Measurements from ENCODE around the gene CLDND2.
"Not testable (repeated sequence)": the region's sequence is repeated elsewhere in the genome, so short reads cannot be mapped to it uniquely, and the experiment has no call there.

Gene CLDND2

DNA sequence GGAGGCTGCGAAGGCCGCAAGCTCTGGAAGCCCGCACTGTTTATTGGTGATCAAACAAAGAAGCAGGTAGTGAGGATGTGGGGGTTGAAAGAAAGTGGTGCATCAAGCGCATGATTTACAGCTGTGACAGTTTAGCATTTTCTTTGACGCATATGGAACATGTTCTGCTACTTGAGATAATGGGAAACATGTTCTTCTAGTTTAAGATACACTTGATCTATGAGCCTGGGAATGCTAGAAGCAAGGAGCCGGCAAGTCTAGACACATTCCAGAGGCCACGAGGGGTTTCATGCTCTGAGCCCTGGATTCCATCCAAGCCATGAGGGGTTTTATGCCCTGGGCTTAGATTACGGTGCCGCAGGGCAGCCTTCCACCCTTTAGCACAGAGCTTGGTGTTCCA, 28.6 kb upstream of the CLDND2 start:
- not testable (repeated sequence) for H3K27ac ChIP-seq (replicated peaks; ENCODE audit: low read length)
- no CpG with 5 or more reads among the region's 9 CpGs for WGBS, 2 donors (ENCODE audit: extremely low coverage in 2 of 2, insufficient read length in 2 of 2, insufficient replicate concordance in 1 of 2)
- H3K4me2 ChIP-seq (ENCODE audit: insufficient read depth, low read length, poor library complexity, severe bottlenecking): peak overlapping the region; percentile 3

DNA sequence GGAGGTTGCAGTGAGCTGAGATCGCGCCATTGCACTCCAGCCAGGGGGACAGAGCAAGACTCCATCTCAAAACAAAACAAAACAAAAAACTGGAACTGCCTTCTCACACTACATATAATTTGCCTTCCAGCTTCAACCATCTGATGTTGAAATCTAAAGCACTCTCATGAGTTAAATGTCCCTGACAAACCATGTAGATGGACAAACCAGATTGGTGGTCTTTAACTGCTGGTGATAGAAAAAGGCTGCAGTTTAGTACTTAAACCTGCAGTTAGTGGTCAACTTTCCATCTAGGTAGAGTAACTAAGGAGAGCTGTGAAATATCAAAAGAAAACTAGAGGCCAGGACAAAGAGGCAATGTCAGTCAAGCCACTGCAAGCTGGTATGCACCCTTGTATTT, 27.4 kb upstream of the CLDND2 start:
- H3K4me2 ChIP-seq (ENCODE audit: insufficient read depth, low read length, poor library complexity, severe bottlenecking): no peak overlapping the region
- no peak overlapping the region for H3K9ac ChIP-seq (ENCODE audit: low read depth, low read length, poor library complexity)
- H3K27ac ChIP-seq (replicated peaks; ENCODE audit: low read length): no peak overlapping the region
- no peaks in the 10 kb centered on the region for H3K9me3 ChIP-seq (replicated peaks in 1 of 2; ENCODE audit: control insufficient read depth in 2 of 2, insufficient read depth in 1 of 2, low read depth in 1 of 2, low read length in 2 of 2)
- no peak overlapping the region for H2AK5ac ChIP-seq (ENCODE audit: low read depth, low read length)
- H2BK12ac ChIP-seq (ENCODE audit: low read length): no peak overlapping the region
- WGBS, 2 donors (ENCODE audit: extremely low coverage in 2 of 2, insufficient read length in 2 of 2, insufficient replicate concordance in 1 of 2): no CpG with 5 or more reads among the region's 2 CpGs
- H3K4me3 ChIP-seq (ENCODE audit: low read length in 2 of 2): no peak overlapping the region
- no peak for DNase-seq (ENCODE audit: low spot score)
- H3K79me1 ChIP-seq (ENCODE audit: low read depth, low read length): no peaks in the 10 kb centered on the region
- no peak overlapping the region for H4K8ac ChIP-seq (ENCODE audit: low read depth, low read length)
- no peak overlapping the region for H2BK15ac ChIP-seq (ENCODE audit: low read length)
- H3K14ac ChIP-seq (ENCODE audit: low read length): no peak overlapping the region
- no peak overlapping the region for H2AFZ ChIP-seq (ENCODE audit: low read length)
- H2BK5ac ChIP-seq (ENCODE audit: low read length): no peak overlapping the region
- H3K18ac ChIP-seq (ENCODE audit: low read length): no peak overlapping the region
- no peak overlapping the region for H3K4ac ChIP-seq (ENCODE audit: low read length)
- H3K4me1 ChIP-seq (ENCODE audit: control insufficient read depth in 2 of 2, insufficient read depth in 1 of 2, low read depth in 1 of 2, low read length in 2 of 2): peaks cover 0 to 8% of the 10 kb centered on the region in 2 donors
- H4K91ac ChIP-seq (ENCODE audit: low read depth, low read length, poor library complexity): no peak overlapping the region
- H3K23ac ChIP-seq (ENCODE audit: low read depth, low read length, poor library complexity): no peak overlapping the region
- H2BK120ac ChIP-seq (ENCODE audit: low read depth, low read length): no peak overlapping the region
- peaks cover 0 to 8% of the 10 kb centered on the region in 2 donors for H3K36me3 ChIP-seq (replicated peaks in 1 of 2; ENCODE audit: control insufficient read depth in 2 of 2, insufficient read depth in 2 of 2, low read length in 2 of 2)
- H3K27me3 ChIP-seq (ENCODE audit: control insufficient read depth in 3 of 3, insufficient read depth in 3 of 3, low read depth in 1 of 3, low read length in 3 of 3): no peaks in the 10 kb centered on the region

More for the DNA sequence above, 28.6 kb upstream of the CLDND2 start:
- H3K18ac ChIP-seq (ENCODE audit: low read length); H4K91ac ChIP-seq (ENCODE audit: low read depth, low read length, poor library complexity); H3K27me3 ChIP-seq (ENCODE audit: control insufficient read depth in 3 of 3, insufficient read depth in 3 of 3, low read depth in 1 of 3, low read length in 3 of 3); H3K4me1 ChIP-seq (ENCODE audit: control insufficient read depth in 2 of 2, insufficient read depth in 1 of 2, low read depth in 1 of 2, low read length in 2 of 2); H2BK5ac ChIP-seq (ENCODE audit: low read length); H2BK120ac ChIP-seq (ENCODE audit: low read depth, low read length); H2BK12ac ChIP-seq (ENCODE audit: low read length); H2AK5ac ChIP-seq (ENCODE audit: low read depth, low read length); H3K4me3 ChIP-seq (ENCODE audit: low read length in 2 of 2); H4K8ac ChIP-seq (ENCODE audit: low read depth, low read length); H3K14ac ChIP-seq (ENCODE audit: low read length); H3K9ac ChIP-seq (ENCODE audit: low read depth, low read length, poor library complexity); H2AFZ ChIP-seq (ENCODE audit: low read length); DNase-seq (ENCODE audit: low spot score); H3K23ac ChIP-seq (ENCODE audit: low read depth, low read length, poor library complexity); H3K79me1 ChIP-seq (ENCODE audit: low read depth, low read length); H2BK15ac ChIP-seq (ENCODE audit: low read length): not testable (repeated sequence)
- H3K9me3 ChIP-seq (replicated peaks in 1 of 2; ENCODE audit: control insufficient read depth in 2 of 2, insufficient read depth in 1 of 2, low read depth in 1 of 2, low read length in 2 of 2): peaks cover 0 to 11% of the 10 kb centered on the region in 2 donors
- peak overlapping the region; percentile 14 for H3K4ac ChIP-seq (ENCODE audit: low read length)
- H3K36me3 ChIP-seq (replicated peaks in 1 of 2; ENCODE audit: control insufficient read depth in 2 of 2, insufficient read depth in 2 of 2, low read length in 2 of 2): peaks cover 0 to 15% of the 10 kb centered on the region in 2 donors

DNA sequence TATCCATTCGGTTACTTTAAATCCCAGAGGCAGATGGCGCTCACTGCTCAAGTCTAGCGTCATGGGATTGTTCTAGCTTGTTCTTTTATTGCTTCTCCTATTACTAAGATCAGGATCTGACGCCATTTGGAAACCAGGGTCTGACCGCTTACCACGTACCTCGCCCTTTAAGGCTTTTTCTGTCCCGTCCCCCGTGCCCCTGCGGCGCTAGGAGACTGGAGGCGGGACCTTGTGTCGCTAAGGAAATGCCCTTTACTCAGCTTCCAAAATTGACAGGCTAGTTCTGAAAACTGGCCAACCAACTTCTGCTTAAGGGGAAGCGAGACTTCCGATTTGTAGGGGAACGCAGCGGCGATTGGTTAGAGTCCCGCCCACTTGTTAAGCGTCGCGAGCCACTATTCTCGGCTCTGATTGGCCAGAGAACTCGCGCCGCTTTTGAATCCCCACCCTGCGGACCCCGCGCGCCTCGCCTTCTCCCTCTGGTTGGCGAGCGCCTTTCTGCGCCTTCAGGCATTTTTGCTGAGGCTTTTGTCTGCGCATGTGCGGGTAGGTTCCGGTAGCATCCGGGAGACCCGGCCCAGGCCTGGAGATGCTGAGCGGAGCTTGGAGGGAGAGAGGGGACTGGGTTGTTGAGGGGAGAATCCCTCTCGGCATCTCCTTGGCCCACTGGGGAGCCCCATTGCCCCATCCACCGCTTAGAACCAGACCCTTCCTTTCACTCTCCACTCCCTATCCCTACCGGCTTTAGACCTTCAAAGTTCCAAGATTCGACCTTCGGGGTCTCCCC, 25.4 kb upstream of the CLDND2 start:
- H3K36me3 ChIP-seq (replicated peaks in 1 of 2; ENCODE audit: control insufficient read depth in 2 of 2, insufficient read depth in 2 of 2, low read length in 2 of 2): no peaks in the 10 kb centered on the region
- DNase-seq (ENCODE audit: low spot score): peak; percentile 98
- peak overlapping the region; percentile 86 for H3K23ac ChIP-seq (ENCODE audit: low read depth, low read length, poor library complexity)
- peak overlapping the region; percentile 97 for H2BK5ac ChIP-seq (ENCODE audit: low read length)
- H3K27ac ChIP-seq (replicated peaks; ENCODE audit: low read length): peak overlapping the region; percentile 84
- no peak overlapping the region for H4K91ac ChIP-seq (ENCODE audit: low read depth, low read length, poor library complexity)
- H3K4me3 ChIP-seq (ENCODE audit: low read length in 2 of 2): peak overlapping the region; percentile 56 to 87
- WGBS, 2 donors (ENCODE audit: extremely low coverage in 2 of 2, insufficient read length in 2 of 2, insufficient replicate concordance in 1 of 2): no CpG with 5 or more reads among the region's 45 CpGs
- H3K79me1 ChIP-seq (ENCODE audit: low read depth, low read length): no peaks in the 10 kb centered on the region
- H4K8ac ChIP-seq (ENCODE audit: low read depth, low read length): no peak overlapping the region
- no peak overlapping the region for H3K4ac ChIP-seq (ENCODE audit: low read length)
- H3K9me3 ChIP-seq (replicated peaks in 1 of 2; ENCODE audit: control insufficient read depth in 2 of 2, insufficient read depth in 1 of 2, low read depth in 1 of 2, low read length in 2 of 2): no peaks in the 10 kb centered on the region
- peak overlapping the region; percentile 76 for H2AFZ ChIP-seq (ENCODE audit: low read length)
- H3K4me2 ChIP-seq (ENCODE audit: insufficient read depth, low read length, poor library complexity, severe bottlenecking): peak overlapping the region; percentile 63
- peak overlapping the region; percentile 9 for H3K18ac ChIP-seq (ENCODE audit: low read length)
- H2AK5ac ChIP-seq (ENCODE audit: low read depth, low read length): no peak overlapping the region
- peak overlapping the region; percentile 71 for H3K9ac ChIP-seq (ENCODE audit: low read depth, low read length, poor library complexity)
- no peak overlapping the region for H2BK15ac ChIP-seq (ENCODE audit: low read length)
- peaks cover 0 to 9% of the 10 kb centered on the region in 2 donors for H3K4me1 ChIP-seq (ENCODE audit: control insufficient read depth in 2 of 2, insufficient read depth in 1 of 2, low read depth in 1 of 2, low read length in 2 of 2)
- no peak overlapping the region for H2BK120ac ChIP-seq (ENCODE audit: low read depth, low read length)
- H3K27me3 ChIP-seq (ENCODE audit: control insufficient read depth in 3 of 3, insufficient read depth in 3 of 3, low read depth in 1 of 3, low read length in 3 of 3): no peaks in the 10 kb centered on the region
- H2BK12ac ChIP-seq (ENCODE audit: low read length): no peak overlapping the region
- no peak overlapping the region for H3K14ac ChIP-seq (ENCODE audit: low read length)

DNA sequence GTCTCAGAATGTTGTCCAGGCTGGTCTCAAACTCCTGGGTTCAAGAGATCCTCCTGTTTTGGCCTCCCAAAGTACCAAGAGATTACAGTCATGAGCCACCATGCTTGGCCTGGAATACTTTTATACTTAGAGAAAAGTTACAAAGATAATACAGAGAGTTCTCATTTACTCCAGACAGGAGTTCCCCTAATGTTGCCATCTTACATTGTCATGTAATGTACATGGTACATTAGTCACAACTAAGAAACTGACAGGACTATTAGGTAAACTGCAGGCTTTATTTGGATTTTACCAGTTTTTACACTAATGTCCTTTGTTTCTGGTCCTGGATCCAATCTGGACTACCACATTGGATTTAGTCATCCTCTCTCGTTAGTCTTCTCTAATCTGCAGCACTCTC, 23.9 kb upstream of the CLDND2 start:
- no peak overlapping the region for H3K4me2 ChIP-seq (ENCODE audit: insufficient read depth, low read length, poor library complexity, severe bottlenecking)
- no peak for DNase-seq (ENCODE audit: low spot score)
- H3K4ac ChIP-seq (ENCODE audit: low read length): no peak overlapping the region
- H2AFZ ChIP-seq (ENCODE audit: low read length): no peak overlapping the region
- WGBS, 2 donors (ENCODE audit: extremely low coverage in 2 of 2, insufficient read length in 2 of 2, insufficient replicate concordance in 1 of 2): no CpG with 5 or more reads among the region's 1 CpG
- no peak overlapping the region for H3K23ac ChIP-seq (ENCODE audit: low read depth, low read length, poor library complexity)
- no peak overlapping the region for H2BK5ac ChIP-seq (ENCODE audit: low read length)
- no peaks in the 10 kb centered on the region for H3K27me3 ChIP-seq (ENCODE audit: control insufficient read depth in 3 of 3, insufficient read depth in 3 of 3, low read depth in 1 of 3, low read length in 3 of 3)
- H2BK15ac ChIP-seq (ENCODE audit: low read length): no peak overlapping the region
- H2AK5ac ChIP-seq (ENCODE audit: low read depth, low read length): no peak overlapping the region
- H3K9me3 ChIP-seq (replicated peaks in 1 of 2; ENCODE audit: control insufficient read depth in 2 of 2, insufficient read depth in 1 of 2, low read depth in 1 of 2, low read length in 2 of 2): no peaks in the 10 kb centered on the region
- H3K18ac ChIP-seq (ENCODE audit: low read length): no peak overlapping the region
- H4K8ac ChIP-seq (ENCODE audit: low read depth, low read length): no peak overlapping the region
- no peaks in the 10 kb centered on the region for H3K36me3 ChIP-seq (replicated peaks in 1 of 2; ENCODE audit: control insufficient read depth in 2 of 2, insufficient read depth in 2 of 2, low read length in 2 of 2)
- H3K79me1 ChIP-seq (ENCODE audit: low read depth, low read length): no peaks in the 10 kb centered on the region
- H3K9ac ChIP-seq (ENCODE audit: low read depth, low read length, poor library complexity): no peak overlapping the region
- H2BK12ac ChIP-seq (ENCODE audit: low read length): no peak overlapping the region
- H3K4me1 ChIP-seq (ENCODE audit: control insufficient read depth in 2 of 2, insufficient read depth in 1 of 2, low read depth in 1 of 2, low read length in 2 of 2): peaks cover 8 to 19% of the 10 kb centered on the region in 2 donors
- H3K4me3 ChIP-seq (ENCODE audit: low read length in 2 of 2): no peak overlapping the region
- H3K14ac ChIP-seq (ENCODE audit: low read length): no peak overlapping the region
- no peak overlapping the region for H2BK120ac ChIP-seq (ENCODE audit: low read depth, low read length)
- H4K91ac ChIP-seq (ENCODE audit: low read depth, low read length, poor library complexity): no peak overlapping the region
- no peak overlapping the region for H3K27ac ChIP-seq (replicated peaks; ENCODE audit: low read length)

All from neuronal stem cell (in vitro differentiated cells).